Keratinocyte (primary cell): Measurements from ENCODE around the gene PLXNB3.

Source experiments
- EZH2 ChIP-seq: IDR thresholded peaks from one replicate; pipeline ENCODE4 v1.6.1; 2012; ENCODE audit warnings: inconsistent platforms, mild to moderate bottlenecking, low read length, moderate library complexity
- TF ChIP-seq, protein P1 (sequence below), 3 experiments: IDR thresholded peaks in 1 of 3; conservative IDR thresholded peaks in 1 of 3; optimal IDR thresholded peaks in 1 of 3; 2 replicates in 2 of 3; 3 replicates in 1 of 3; pipeline versions ENCODE3 to v1.5.1; 2011; ENCODE audit warnings: low read length in 3 of 3, mild to moderate bottlenecking in 3 of 3, moderate library complexity in 2 of 3, control low read depth in 1 of 3, inconsistent platforms in 1 of 3; ENCODE audit not compliant: insufficient read depth in 2 of 3; ENCODE audit errors: extremely low read depth in 1 of 3

DNA sequence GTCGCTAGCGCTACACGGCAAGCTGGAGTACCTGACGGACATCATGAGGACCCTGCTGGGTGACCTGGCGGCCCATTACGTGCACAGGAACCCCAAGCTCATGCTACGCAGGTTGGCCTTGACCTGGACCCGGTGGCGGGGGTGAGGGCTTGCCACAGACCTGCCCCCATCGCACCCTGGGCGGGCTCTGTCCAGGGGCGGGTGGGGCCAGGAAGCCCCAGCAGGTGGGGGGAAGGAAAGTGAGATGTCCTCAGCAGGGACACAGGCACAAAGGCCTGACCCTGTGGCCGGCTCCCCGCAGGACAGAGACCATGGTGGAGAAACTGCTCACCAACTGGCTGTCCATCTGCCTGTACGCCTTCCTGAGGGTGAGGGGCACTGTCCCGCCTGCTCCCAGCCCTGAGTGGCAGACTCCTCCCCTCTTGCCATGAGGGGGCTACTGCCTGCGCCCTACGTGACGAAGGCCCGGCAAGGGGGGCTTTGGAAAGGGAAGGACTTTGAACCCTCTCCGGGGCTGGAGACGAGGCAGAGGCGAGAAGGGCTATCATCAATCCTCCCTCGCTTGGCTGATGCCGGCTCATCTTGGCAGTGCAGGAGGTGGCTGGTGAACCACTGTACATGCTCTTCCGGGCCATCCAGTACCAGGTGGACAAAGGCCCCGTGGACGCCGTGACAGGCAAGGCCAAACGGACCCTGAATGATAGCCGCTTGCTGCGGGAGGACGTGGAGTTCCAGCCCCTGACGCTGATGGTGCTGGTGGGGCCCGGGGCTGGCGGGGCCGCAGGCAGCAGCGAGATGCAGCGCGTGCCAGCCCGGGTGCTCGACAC, 11.5 kb downstream of the PLXNB3 start:
- TF ChIP-seq EZH2, result no peak
- TF ChIP-seq, protein P1, sequence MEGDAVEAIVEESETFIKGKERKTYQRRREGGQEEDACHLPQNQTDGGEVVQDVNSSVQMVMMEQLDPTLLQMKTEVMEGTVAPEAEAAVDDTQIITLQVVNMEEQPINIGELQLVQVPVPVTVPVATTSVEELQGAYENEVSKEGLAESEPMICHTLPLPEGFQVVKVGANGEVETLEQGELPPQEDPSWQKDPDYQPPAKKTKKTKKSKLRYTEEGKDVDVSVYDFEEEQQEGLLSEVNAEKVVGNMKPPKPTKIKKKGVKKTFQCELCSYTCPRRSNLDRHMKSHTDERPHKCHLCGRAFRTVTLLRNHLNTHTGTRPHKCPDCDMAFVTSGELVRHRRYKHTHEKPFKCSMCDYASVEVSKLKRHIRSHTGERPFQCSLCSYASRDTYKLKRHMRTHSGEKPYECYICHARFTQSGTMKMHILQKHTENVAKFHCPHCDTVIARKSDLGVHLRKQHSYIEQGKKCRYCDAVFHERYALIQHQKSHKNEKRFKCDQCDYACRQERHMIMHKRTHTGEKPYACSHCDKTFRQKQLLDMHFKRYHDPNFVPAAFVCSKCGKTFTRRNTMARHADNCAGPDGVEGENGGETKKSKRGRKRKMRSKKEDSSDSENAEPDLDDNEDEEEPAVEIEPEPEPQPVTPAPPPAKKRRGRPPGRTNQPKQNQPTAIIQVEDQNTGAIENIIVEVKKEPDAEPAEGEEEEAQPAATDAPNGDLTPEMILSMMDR (optimal IDR thresholded peaks at IDR 0.05 in 1 of 3, IDR thresholded peaks at IDR 0.05 in 1 of 3, conservative IDR thresholded peaks at IDR 0.05 in 1 of 3; ENCODE audit: extremely low read depth in 1 of 3, insufficient read depth in 2 of 3, low read length in 3 of 3), result no peak
